Activated CD8-positive, alpha-beta memory T cell treated with anti-CD3 and anti-CD28 coated beads, Interleukin-2, amount 50 U/mL, for 4 hours (primary cell): Measurements from ENCODE around the gene SRD5A3.
"Not testable (repeated sequence)": the region's sequence is repeated elsewhere in the genome, so short reads cannot be mapped to it uniquely, and the experiment has no call there.

Source experiments
- DNase-seq: peaks from one replicate; pipeline ENCODE4 v3.0.0-alpha.2; 2020

The SRD5A3 gene

DNA sequence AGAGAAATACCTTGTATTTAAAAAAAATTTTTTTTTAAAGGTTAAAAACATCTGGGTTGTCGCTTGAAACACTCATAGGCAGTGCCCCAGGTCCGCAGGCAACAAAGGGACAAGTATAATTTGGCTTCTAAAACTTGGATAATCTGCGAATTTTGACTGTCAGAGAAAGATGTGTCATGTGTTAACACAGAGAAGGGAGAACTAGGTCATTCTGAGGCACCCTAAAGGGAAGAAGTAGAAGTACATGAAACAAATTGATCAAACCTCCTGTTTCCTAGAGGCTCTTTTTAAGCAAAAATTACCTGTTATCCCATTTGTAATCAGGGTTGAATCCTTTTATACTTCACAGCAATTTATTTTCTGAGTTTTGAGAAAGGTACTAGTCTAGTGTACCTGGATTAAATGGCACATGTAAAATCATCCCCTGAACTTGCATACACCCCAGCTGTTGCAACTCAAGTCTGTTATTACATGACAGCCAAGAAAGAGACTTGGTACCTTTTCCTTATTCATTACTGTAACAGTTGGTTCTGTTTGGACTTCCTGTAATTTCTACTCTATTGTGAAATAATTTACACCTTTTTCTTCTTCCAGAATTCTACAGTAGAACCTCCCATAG lies 1.7 kb downstream of the SRD5A3 start:
- DNase-seq: no peak

DNA sequence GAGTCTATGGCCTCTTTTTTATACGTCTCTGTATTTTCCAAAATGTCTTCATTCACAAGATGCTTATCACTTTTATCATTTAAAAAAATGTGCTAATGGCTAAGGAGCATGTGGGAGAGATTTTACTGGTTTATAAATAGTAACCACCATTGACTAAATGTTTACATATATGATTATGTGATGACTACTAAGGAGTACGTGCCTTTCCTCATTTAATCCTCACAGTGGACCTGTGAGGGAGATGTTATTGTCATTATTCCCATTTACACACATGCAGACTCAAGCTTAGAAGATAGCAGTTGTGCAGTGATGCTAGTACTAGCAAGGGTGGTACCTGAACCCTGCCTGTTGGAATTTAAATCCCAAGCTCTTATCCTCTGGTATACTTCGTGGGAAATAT lies 2.4 kb downstream of the SRD5A3 start:
- DNase-seq: no peak

DNA sequence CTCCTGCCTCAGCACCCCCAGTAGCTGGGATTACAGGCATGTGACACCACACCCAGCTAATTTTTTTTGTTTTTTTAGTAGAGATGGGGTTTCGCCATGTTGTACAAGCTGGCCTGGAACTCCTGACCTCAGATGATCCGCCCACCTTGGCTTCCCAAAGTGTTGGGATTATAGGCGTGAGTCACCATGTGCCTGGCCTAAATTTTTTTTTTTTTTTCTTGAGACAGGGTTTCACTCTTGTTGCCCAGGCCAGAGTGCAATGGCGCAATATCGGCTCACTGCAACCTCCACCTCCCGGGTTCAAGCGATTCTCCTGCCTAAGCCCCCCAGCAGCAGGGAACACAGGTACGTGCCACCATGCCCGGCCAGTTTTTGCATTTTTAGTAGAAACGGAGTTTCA lies 4.8 kb downstream of the SRD5A3 start:
- not testable (repeated sequence) for DNase-seq

DNA sequence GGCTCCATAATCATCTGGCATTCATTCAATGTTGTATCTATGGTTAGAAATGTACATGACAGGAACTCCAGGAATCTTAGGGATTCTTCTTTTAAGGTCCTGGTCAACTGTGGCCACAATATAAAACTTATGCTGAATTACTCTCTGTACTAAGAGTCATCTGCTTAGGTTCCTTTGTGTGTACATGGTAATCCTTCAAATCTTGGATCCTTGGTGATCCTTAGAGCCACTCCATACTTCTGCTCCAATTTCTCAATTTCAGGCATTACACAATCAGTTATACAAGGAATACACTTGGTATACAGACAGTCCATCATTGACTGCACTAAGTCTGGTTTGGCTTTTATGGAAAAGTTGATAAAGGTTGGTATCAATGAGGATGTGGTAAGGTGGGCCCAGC lies 5.8 kb downstream of the SRD5A3 start:
- no peak for DNase-seq

DNA sequence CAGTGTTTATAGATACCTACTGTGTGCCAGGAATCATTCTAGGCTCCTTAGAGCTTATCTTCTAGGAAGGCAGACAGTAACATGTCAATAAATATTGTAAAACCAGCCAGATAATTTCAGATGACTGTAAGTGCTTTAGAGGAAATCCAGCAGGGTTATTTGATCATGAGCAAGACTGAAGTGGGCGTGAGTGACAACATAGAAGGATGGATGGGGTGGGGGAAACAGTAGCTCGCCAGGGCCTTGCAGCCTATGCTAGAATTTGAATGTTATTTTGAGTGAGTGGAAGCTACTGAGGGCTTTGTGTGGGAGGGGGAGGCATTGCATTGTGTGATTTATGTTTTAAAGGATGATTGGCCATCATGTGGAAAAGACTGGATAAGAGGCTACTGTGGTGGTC lies 6.7 kb downstream of the SRD5A3 start:
- DNase-seq: no peak

DNA sequence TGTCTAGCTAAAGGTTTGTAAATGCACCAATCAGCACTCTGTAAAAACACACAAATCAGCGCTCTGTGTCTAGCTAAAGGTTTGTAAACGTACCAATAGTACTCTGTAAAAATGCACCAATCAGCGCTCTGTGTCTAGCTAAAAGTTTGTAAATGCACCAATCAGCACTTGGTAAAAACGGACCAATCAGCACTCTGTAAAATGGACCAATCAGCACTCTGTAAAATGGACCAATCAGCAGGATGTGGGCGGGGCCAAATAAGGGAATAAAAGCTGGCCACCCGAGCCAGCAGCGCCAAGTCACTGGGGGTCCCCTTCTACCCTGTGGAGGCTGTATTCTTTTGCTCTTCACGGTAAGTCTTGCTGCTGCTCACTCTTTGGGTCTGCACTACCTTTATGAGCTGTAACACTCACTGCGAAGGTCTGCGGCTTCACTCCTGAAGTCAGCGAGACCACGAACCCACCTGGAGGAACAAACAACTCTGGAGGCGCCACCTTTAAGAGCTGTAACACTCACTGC lies 7.2 kb downstream of the SRD5A3 start:
- DNase-seq: not testable (repeated sequence)

DNA sequence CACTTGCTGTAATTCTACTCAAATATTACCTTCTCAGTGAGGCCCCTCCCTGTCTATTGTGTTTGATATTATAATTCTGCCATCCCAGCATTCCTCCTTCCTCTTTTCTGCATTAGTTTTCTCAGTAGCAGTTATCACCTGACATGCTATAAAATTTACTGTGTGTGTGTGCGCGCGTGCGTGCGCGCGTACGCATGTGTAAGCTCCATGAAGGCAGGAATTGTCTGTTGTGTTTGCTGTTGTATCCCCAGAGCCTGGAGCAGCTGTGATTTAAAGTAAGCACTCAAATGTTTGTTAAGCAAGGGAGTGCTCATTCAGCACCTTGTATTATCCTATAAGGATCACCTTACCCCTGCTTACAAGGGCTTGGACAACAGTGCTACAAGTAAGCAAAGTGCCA lies 8.6 kb downstream of the SRD5A3 start:
- DNase-seq: no peak

DNA sequence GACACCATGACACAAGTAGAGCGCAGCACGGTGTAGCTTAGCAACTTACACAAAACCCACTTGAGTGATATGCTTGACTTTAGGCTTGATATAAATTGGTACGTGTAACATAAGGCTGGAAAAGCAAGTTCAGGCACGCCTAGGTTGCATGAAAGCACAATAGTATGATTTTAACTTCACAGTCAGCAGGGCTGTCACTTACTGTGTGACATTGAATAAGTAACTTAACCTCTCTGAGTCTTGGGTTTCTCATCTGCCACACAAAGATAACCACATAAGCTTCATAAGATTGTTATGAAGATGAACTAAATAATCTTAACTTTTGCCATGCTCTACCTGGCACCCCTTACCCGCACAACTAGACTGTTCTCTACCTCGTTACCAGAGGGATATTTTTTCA lies 9.5 kb downstream of the SRD5A3 start:
- no peak for DNase-seq

DNA sequence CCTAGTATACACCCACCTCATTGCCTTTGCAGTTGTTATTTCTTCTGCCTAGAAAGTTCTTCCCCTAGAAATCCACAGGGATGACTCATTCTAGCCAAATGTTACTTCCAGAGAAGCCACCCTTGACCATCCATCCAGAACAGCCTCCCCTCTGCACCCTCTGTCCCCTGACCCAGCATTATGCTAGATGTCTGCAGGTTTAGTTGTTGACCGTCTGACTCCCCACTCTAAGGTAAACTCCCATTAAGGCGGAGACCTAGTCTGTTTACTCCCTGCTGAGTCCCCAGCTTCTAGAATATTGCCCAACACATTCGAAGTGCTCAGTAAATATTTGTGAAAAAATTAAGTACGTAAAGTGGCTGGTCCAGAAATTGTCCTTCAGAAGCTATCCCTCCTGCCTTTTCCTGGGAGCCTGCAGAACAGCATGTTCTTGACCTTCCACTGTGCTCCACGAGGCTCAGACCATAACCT lies 11.0 kb downstream of the SRD5A3 start:
- DNase-seq: no peak

DNA sequence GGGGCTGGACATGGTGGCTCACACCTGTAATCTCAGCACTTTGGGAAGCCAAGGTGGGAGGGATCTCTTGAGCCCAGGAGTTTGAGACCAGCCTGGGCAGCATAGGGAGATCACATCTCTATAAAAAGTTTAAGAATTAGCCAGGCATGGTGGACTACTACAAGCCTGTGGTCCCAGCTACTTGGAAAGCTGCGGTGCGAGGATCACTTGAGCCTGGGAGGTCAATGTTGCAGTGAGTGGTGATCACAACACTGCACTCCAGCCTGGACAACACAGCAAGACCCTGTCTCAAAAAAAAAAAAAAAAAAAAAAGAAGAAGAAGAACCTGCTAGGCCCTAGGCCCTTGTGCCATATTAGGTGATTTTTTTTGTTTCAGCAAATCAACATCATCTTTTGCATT lies 12.2 kb downstream of the SRD5A3 start:
- DNase-seq: no peak

DNA sequence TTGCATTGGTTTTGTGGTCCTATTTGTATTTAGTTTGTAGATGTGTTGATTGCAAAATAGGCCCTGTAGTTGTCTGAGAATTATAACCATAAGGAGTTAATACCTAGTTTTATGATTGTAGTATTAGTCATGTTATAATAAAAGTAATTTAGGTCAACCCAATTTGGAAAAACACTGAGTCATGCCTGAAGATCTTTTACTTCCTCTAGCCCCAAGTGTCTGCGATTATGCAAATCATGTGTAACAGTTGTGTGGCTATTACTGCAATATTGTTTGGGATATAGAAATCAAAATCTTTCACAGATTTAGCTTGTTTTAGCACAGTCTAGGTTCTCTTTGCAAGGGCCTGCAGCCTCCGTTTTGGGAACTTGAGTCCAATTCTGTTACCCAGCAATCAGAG lies 12.6 kb downstream of the SRD5A3 start:
- no peak for DNase-seq

DNA sequence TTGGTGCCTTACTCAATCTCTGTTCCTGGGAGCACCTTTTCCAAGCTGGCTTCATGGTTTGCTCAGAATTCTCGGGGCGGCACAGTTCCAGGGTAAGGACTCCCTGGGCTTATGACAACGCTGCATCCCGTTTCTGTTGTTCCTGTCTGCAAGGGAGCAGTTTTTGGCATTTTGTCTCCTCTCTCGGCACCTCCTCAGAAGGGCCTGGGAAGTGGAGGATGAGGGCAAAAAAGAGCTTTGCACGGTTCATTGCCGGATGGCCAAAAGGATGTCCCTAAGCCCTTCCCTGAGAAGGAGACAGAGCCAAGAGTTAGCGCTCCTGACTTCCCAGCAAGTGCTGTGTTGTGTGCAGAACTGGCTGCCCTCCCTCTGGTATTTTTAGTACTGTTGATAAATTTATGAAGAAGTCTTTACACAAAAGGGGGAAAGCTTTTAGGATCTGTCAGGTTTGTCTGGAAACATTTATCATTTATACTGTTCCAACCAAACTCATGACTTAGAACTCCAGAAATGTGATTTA lies 13.4 kb downstream of the SRD5A3 start:
- DNase-seq: no peak

DNA sequence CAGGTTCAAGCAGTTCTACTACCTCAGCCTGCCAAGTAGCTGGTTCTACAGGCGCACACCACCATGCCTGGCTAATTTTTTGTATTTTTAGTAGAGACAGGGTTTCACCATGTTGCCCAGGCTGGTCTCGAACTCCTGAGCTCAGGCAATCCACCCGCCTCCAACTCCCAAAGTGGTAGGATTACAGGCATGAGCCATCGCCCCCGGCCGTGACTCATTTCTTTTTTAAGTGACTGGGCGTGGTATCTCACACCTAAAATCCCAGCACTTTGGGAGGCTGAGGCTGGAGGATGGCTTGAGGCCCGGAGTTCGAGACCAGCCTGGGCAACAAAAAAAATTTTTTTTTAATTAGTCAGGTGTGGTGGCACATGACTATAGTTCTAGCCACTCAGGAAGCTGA lies 16.9 kb downstream of the SRD5A3 start:
- not testable (repeated sequence) for DNase-seq

DNA sequence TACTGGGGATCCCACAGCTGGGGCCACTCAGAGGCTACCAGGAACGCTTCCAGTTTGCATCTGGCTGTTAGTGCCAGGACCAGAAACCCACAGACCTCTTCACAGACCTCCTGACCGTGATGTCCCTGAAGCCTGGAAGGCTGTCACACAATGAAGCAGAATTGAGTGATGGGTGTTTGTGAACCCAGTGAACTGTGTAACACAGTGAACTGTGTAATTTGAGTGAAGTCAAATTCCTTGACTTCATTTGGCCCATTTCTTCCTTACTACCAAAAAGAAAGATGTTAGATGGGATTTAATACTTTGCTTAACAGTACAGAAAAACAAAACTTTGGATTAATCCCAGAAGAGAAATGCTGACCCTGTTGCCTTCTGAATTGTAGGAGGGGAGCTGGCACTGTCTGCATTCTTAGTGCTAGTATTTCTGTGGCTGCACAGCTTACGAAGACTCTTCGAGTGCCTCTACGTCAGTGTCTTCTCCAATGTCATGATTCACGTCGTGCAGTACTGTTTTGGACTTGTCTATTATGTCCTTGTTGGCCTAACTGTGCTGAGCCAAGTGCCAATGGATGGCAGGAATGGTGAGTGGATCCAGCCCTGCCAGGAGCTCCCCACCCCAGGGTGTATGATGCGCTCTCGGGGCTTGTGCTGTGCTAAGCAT lies 17.8 kb downstream of the SRD5A3 start:
- no peak for DNase-seq

DNA sequence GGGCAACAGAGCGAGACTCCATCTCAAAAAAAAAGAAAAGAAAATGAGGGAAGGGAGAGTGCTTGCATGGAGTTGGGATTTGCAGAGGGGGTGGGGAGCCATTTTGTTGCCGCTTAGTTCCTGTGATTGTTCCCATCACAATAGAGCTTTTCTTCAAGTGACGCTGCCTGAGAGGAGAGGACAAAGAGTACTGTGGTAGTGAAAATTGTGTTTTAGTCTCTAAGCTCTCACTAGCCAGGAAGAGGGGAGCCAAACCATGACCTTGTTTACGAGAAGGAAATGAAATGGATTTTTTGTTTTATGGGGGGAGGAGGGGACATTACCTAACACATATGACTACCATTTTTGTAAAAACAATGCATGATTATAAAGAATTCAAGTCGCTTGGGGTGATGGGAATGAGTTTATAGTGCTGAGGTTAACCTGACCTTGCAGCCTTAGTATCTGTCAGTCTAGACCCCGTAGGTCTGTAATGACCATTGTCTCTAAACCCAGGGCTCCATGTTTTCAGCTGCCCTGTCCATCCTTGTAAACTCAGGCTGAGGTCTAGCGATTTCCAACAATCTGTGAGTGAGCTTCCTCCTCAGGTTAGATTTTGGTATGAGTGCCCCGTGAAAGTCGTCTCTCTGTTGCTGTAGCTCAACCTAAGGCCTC lies 18.8 kb downstream of the SRD5A3 start:
- DNase-seq: no peak

DNA sequence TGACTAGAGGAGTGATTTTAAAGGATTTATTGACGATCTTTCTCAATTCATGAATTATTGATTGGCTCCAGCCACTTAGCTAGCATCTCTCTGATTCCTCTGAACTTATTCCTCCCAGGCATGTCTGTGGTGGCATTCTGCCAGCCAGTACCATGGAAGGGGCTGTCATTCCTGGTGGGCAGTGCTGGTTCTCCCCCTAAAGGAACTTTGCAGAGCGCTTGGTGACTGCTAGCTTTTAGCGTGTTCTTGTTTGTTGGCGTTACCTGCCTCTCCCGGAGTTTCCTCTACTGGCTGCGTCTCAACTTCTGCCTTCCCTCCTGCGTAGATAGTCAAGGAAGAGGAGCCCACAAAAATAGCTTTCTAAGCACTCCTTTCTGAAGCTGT lies 19.3 kb downstream of the SRD5A3 start:
- DNase-seq: no peak

DNA sequence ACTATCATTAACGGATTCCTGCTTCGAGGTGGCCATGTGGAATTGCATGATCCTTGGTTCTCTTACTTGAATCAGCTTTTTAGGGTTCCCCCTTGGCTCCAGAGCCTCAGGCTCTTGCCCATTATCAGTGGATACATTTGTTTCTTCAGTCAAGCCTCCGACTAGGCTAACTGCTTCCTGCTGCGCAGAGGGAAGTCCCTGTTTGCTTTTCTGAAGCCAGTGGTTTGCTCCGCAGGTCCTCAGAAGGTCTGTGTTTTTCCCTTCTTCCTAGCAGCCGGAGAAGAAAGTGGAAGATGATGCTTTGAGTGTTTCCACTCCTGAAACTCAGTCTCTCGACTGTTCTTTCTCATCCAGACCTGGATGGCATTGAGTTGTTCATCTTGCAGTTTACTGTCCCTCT lies 20.6 kb downstream of the SRD5A3 start:
- no peak for DNase-seq

DNA sequence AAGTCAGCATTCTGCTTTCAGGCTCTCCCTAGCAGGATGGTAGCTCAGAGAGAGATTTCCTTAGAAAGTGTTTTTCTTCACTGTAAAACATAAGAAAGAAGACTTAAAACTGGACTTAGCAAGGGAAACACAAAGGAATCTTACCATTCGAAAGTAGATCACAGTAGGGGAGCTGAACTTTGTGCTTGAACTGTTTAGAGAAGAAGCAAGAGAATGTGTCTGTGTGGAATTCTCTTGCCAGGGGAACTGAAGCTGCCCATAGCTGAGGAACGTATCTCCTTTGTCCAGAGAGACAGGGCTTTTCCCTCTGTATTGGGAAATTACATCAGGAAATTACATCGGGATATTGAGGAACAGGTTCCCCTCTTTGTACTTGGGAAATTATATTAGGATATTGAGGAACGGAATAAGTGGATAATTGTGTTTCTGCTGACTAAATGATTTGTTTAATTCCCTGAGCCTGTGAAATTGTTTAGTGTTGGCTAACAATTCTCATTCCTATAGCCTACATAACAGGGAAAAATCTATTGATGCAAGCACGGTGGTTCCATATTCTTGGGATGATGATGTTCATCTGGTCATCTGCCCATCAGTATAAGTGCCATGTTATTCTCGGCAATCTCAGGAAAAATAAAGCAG lies 21.2 kb downstream of the SRD5A3 start:
- DNase-seq: no peak

DNA sequence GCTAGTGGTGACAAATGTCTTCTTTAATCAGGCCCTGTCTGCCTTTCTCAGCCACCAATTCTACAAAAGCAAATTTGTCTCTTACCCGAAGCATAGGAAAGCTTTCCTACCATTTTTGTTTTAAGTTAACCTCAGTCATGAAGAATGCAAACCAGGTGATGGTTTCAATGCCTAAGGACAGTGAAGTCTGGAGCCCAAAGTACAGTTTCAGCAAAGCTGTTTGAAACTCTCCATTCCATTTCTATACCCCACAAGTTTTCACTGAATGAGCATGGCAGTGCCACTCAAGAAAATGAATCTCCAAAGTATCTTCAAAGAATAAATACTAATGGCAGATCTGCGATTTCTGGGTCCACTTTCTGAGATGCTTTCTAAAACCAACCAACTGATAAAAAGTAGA lies 23.9 kb downstream of the SRD5A3 start:
- no peak for DNase-seq

DNA sequence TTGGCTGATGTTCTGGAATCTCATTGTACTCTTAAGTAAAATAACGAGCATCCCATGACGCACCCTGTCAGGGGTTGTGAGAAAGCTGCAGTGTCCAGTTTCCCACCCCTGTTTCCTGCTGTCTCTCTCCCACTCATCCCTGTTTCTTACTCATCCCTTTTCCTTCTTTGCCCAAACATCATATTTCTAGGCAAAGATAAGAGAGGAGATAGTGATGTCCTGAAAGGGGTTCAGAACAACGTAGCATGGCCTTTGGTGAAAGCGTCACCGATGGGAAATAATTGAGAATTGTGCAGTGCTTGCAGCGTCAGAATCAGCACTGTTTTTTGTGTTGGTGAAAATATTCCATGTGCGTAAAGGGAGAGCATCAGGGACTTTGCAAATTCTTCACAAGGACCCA lies 26.2 kb downstream of the SRD5A3 start:
- no peak for DNase-seq

DNA sequence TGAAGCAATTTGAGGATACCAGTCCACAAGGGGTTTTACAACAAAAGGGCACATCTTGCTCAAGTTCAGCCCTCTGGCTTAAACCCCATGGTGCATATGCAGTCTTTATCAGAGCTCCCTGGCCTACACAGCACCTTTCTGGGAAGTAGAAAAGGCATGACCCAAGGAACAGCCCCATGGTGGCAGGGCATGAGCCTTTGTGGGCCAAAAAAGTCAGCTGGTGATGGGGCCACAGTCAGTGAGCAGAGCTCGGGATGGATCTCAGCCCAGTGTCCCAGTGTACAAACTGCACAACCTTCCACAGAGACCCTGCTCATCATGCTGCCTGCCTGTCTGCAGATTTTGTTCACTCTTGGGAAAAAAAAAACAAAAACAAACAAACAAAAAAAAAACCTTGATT lies 27.4 kb downstream of the SRD5A3 start:
- DNase-seq: no peak

DNA sequence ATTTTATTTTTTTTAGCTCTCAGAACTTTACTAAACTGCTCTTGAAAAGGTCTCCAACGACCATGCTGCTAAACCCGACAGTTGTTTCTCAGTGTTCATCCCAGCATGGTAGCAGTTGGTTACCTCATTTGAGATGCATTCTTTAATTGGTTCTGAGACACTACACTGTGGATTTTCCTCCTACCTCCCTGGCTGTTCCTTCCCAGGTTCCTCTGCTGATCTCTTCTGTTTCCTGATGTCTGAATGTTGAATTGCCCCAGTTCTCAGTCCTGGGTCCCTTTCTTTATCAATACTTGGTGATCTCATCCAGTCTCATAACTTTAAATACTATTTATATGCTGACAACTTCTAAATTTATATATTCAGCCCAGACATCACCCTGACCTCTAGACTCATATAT lies 30.7 kb downstream of the SRD5A3 start:
- no peak for DNase-seq

DNA sequence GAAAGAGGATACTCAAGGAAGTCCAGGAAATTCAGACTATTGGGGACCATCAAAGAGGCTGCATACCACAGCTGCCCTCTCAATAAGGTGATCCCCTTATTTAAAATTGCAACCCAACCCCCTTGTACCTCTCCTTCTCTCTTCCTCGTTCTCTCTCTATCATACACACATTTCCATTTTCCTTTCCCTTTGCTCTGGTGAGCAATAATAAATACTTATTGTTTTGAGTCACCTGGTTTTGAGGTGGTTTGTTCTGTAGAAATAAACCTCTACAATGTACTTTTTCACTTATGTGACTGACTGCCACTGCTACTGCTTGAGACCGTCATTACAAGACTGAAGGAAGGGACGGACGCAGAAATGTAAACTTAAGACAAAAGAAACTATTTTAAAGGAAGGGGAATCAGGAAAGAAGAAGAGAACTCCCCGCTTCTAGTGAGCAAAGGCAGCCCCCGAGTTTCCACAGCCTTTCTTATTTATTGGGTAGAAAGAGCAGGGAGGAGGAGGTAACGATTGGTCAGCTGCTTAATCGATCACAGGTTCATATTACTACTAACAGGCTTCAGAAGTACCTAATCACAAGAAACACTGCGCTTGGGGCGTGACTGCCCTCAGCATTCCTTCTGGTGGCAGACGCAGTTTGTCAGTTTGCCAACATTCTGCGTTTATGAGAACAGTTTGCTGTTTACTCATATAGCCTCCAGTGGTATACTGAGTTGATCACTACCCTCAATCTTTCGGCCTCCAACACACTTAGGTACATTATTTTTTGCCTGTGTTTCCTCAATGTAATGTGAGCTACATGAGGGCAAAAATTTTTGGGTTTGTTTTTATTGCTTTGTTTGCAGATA lies 32.8 kb downstream of the SRD5A3 start:
- DNase-seq: no peak
